ENCODE measurements around the gene PARM1. TPM values are rescaled to one million over a fixed set of nuclear protein-coding genes. Genes with fewer than 3 reads are reported as not detected.

Gene PARM1
- total RNA-seq, 6 experiments from 2014 or later = 0.05 to 0.23 (median 0.16) TPM

- Mint-ChIP-seq H3K27me3 (ENCODE audit: insufficient read depth) (no peaks in the 10 kb centered on the region), H3K9me3 (peaks cover 18% of the 10 kb centered on the region), H3K4me3 (no peak overlapping the region), H3K36me3 (ENCODE audit: low read depth) (no peaks in the 10 kb centered on the region), H3K4me1 (ENCODE audit: low read depth) (no peaks in the 10 kb centered on the region), H3K27ac (no peak overlapping the region)
- TF ChIP-seq, protein P1, sequence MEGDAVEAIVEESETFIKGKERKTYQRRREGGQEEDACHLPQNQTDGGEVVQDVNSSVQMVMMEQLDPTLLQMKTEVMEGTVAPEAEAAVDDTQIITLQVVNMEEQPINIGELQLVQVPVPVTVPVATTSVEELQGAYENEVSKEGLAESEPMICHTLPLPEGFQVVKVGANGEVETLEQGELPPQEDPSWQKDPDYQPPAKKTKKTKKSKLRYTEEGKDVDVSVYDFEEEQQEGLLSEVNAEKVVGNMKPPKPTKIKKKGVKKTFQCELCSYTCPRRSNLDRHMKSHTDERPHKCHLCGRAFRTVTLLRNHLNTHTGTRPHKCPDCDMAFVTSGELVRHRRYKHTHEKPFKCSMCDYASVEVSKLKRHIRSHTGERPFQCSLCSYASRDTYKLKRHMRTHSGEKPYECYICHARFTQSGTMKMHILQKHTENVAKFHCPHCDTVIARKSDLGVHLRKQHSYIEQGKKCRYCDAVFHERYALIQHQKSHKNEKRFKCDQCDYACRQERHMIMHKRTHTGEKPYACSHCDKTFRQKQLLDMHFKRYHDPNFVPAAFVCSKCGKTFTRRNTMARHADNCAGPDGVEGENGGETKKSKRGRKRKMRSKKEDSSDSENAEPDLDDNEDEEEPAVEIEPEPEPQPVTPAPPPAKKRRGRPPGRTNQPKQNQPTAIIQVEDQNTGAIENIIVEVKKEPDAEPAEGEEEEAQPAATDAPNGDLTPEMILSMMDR (IDR thresholded peaks at IDR 0.05) = no peak
- DNase-seq = no peak
Observed at GRCh38 chr4:75005727-75006126, 72.8 kb downstream of the PARM1 start.

GRCh38 chr4:75007891-75008290 lies 75.0 kb downstream of the PARM1 start:
- Mint-ChIP-seq H3K4me3 (no peak overlapping the region), H3K36me3 (ENCODE audit: low read depth) (no peaks in the 10 kb centered on the region), H3K27ac (no peak overlapping the region), H3K27me3 (ENCODE audit: insufficient read depth) (peaks cover 3% of the 10 kb centered on the region; the same call in 1 of the 2 replicates), H3K9me3 (peaks cover 29% of the 10 kb centered on the region), H3K4me1 (ENCODE audit: low read depth) (no peaks in the 10 kb centered on the region)
- TF ChIP-seq, protein P1 (IDR thresholded peaks at IDR 0.05) = no peak
- no peak for DNase-seq

DNA sequence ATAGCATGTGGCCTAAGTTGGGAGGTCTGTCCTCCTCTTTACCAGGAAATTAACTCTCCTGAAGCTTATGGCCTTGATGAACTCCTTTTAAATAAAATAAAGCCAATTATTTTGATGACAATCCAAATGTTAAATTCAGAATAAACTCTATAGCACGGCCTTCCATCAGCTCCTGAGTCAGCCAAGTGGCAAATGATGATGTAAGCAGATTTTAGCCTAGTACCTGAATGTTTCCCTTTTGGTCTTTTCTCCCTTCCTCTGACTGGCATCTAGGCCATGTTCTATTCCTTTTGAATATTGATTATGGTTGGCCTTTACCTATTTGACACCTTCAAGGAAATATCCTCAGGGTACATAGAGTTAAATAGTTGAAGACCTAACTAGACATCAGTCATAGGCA lies 76.2 kb downstream of the PARM1 start:
- Mint-ChIP-seq H3K36me3 (ENCODE audit: low read depth) (no peaks in the 10 kb centered on the region), H3K27ac (no peak overlapping the region), H3K27me3 (ENCODE audit: insufficient read depth) (peaks cover 3% of the 10 kb centered on the region; the same call in 1 of the 2 replicates), H3K4me1 (ENCODE audit: low read depth) (no peaks in the 10 kb centered on the region), H3K4me3 (no peak overlapping the region), H3K9me3 (peaks cover 31% of the 10 kb centered on the region)
- DNase-seq = no peak
- TF ChIP-seq, protein P1 (IDR thresholded peaks at IDR 0.05) = no peak

GRCh38 chr4:75011131-75011795 lies 78.3 kb downstream of the PARM1 start:
- TF ChIP-seq, protein P1 (IDR thresholded peaks at IDR 0.05) = no peak
- Mint-ChIP-seq H3K9me3 (peaks cover 32% of the 10 kb centered on the region), H3K27me3 (ENCODE audit: insufficient read depth) (peaks cover 3% of the 10 kb centered on the region; the same call in 1 of the 2 replicates), H3K4me1 (ENCODE audit: low read depth) (no peaks in the 10 kb centered on the region), H3K4me3 (no peak overlapping the region), H3K36me3 (ENCODE audit: low read depth) (no peaks in the 10 kb centered on the region), H3K27ac (no peak overlapping the region)
- no peak for DNase-seq

GRCh38 chr4:75015627-75016026 lies 82.7 kb downstream of the PARM1 start:
- no peaks in the 10 kb centered on the region for H3K36me3 Mint-ChIP-seq (ENCODE audit: low read depth)
- peaks cover 3% of the 10 kb centered on the region; the same call in 1 of the 2 replicates for H3K27me3 Mint-ChIP-seq (ENCODE audit: insufficient read depth)
- H3K9me3 Mint-ChIP-seq = peaks cover 21% of the 10 kb centered on the region
- no peak overlapping the region for H3K4me3 Mint-ChIP-seq
- no peak for DNase-seq
- TF ChIP-seq, protein P1 (IDR thresholded peaks at IDR 0.05) = no peak
- no peaks in the 10 kb centered on the region for H3K4me1 Mint-ChIP-seq (ENCODE audit: low read depth)
- H3K27ac Mint-ChIP-seq = no peak overlapping the region
